ENCODE measurements around the gene HAS3. TPM values are rescaled to one million over a fixed set of nuclear protein-coding genes. Genes with fewer than 3 reads are reported as not detected.
"Not testable (repeated sequence)": the region's sequence is repeated elsewhere in the genome, so short reads cannot be mapped to it uniquely, and the experiment has no call there.

Gene HAS3
- 10 to 100 TPM in 1 of 2 donors, 1 to 10 TPM in 1; 9.3 to 12.0 TPM for polyA plus RNA-seq

- Histone ChIP-seq H3K27me3 (ENCODE audit: control insufficient read depth in 1 of 2, insufficient read depth in 2 of 2, low read length in 2 of 2) (no peaks in the 10 kb centered on the region), H3K4me1 (ENCODE audit: control insufficient read depth in 2 of 2, insufficient read depth in 2 of 2, low read length in 1 of 2) (peaks cover 10 to 20% of the 10 kb centered on the region in 2 donors), H3K27ac (ENCODE audit: low read depth in 2 of 2, low read length in 1 of 2) (peak within 1 kb of the TSS; percentile 69 to 76), H3K9me3 (ENCODE audit: control insufficient read depth in 2 of 2, insufficient read depth in 1 of 2, low read depth in 1 of 2, low read length in 1 of 2) (peaks cover 0 to 3% of the 10 kb centered on the region in 2 donors), H3K4me3 (ENCODE audit: low read depth in 1 of 2, low read length in 2 of 2) (peak within 1 kb of the TSS; percentile 65 to 69), H3K36me3 (ENCODE audit: control insufficient read depth in 2 of 2, insufficient read depth in 2 of 2, low read length in 1 of 2) (peaks cover 2 to 11% of the 10 kb centered on the region in 2 donors)
- WGBS, 2 donors: 0 to 1% methylated on average over 56 to 80 of the region's 80 CpGs
Measured at GRCh38 chr16:69105501-69106361, at the start of gene HAS3. TSS of gene HAS3 (plus strand) at chr16:69105653. CDS start at chr16:69109396, 3,743 bp downstream.

GRCh38 chr16:69055980-69056379 is 49.5 kb upstream of the HAS3 start:
- no peaks in the 10 kb centered on the region for H3K27me3 ChIP-seq (ENCODE audit: control insufficient read depth in 1 of 2, insufficient read depth in 2 of 2, low read length in 2 of 2)
- no peaks in the 10 kb centered on the region for H3K36me3 ChIP-seq (ENCODE audit: control insufficient read depth in 2 of 2, insufficient read depth in 2 of 2, low read length in 1 of 2)
- no peaks in the 10 kb centered on the region for H3K9me3 ChIP-seq (ENCODE audit: control insufficient read depth in 2 of 2, insufficient read depth in 1 of 2, low read depth in 1 of 2, low read length in 1 of 2)
- no peak overlapping the region for H3K4me3 ChIP-seq (ENCODE audit: low read depth in 1 of 2, low read length in 2 of 2)
- H3K27ac ChIP-seq (ENCODE audit: low read depth in 2 of 2, low read length in 1 of 2): no peak overlapping the region
- 92 to 95% methylated on average over 1 of the region's 1 CpG for WGBS, 2 donors
- H3K4me1 ChIP-seq (ENCODE audit: control insufficient read depth in 2 of 2, insufficient read depth in 2 of 2, low read length in 1 of 2): peaks cover 0 to 4% of the 10 kb centered on the region in 2 donors

GRCh38 chr16:69056421-69056820 is 49.0 kb upstream of the HAS3 start:
- Histone ChIP-seq H3K9me3 (ENCODE audit: control insufficient read depth in 2 of 2, insufficient read depth in 1 of 2, low read depth in 1 of 2, low read length in 1 of 2) (no peaks in the 10 kb centered on the region), H3K27ac (ENCODE audit: low read depth in 2 of 2, low read length in 1 of 2) (peak overlapping the region in 1 of 2 donors; percentile 49), H3K4me3 (ENCODE audit: low read depth in 1 of 2, low read length in 2 of 2) (no peak overlapping the region), H3K4me1 (ENCODE audit: control insufficient read depth in 2 of 2, insufficient read depth in 2 of 2, low read length in 1 of 2) (peaks cover 0 to 4% of the 10 kb centered on the region in 2 donors), H3K36me3 (ENCODE audit: control insufficient read depth in 2 of 2, insufficient read depth in 2 of 2, low read length in 1 of 2) (no peaks in the 10 kb centered on the region), H3K27me3 (ENCODE audit: control insufficient read depth in 1 of 2, insufficient read depth in 2 of 2, low read length in 2 of 2) (no peaks in the 10 kb centered on the region)
- WGBS, 2 donors: 72 to 81% methylated on average over 3 of the region's 3 CpGs

GRCh38 chr16:69057400-69058378 is 47.8 kb upstream of the HAS3 start:
- Histone ChIP-seq H3K4me3 (ENCODE audit: low read depth in 1 of 2, low read length in 2 of 2) (no peak overlapping the region), H3K4me1 (ENCODE audit: control insufficient read depth in 2 of 2, insufficient read depth in 2 of 2, low read length in 1 of 2) (peaks cover 0 to 4% of the 10 kb centered on the region in 2 donors), H3K36me3 (ENCODE audit: control insufficient read depth in 2 of 2, insufficient read depth in 2 of 2, low read length in 1 of 2) (no peaks in the 10 kb centered on the region), H3K27me3 (ENCODE audit: control insufficient read depth in 1 of 2, insufficient read depth in 2 of 2, low read length in 2 of 2) (no peaks in the 10 kb centered on the region), H3K9me3 (ENCODE audit: control insufficient read depth in 2 of 2, insufficient read depth in 1 of 2, low read depth in 1 of 2, low read length in 1 of 2) (no peaks in the 10 kb centered on the region), H3K27ac (ENCODE audit: low read depth in 2 of 2, low read length in 1 of 2) (peak overlapping the region; percentile 88 to 94)
- 43 to 55% methylated on average over 11 of the region's 11 CpGs for WGBS, 2 donors

- H3K36me3 ChIP-seq (ENCODE audit: control insufficient read depth in 2 of 2, insufficient read depth in 2 of 2, low read length in 1 of 2); H3K4me3 ChIP-seq (ENCODE audit: low read depth in 1 of 2, low read length in 2 of 2); H3K27me3 ChIP-seq (ENCODE audit: control insufficient read depth in 1 of 2, insufficient read depth in 2 of 2, low read length in 2 of 2); H3K27ac ChIP-seq (ENCODE audit: low read depth in 2 of 2, low read length in 1 of 2); H3K9me3 ChIP-seq (ENCODE audit: control insufficient read depth in 2 of 2, insufficient read depth in 1 of 2, low read depth in 1 of 2, low read length in 1 of 2); H3K4me1 ChIP-seq (ENCODE audit: control insufficient read depth in 2 of 2, insufficient read depth in 2 of 2, low read length in 1 of 2): not testable (repeated sequence)
- 97 to 99% methylated on average over 8 of the region's 8 CpGs for WGBS, 2 donors
Measured at GRCh38 chr16:69063491-69063890, 42.0 kb upstream of the HAS3 start.

- Histone ChIP-seq H3K27ac (ENCODE audit: low read depth in 2 of 2, low read length in 1 of 2) (no peak overlapping the region), H3K4me3 (ENCODE audit: low read depth in 1 of 2, low read length in 2 of 2) (no peak overlapping the region), H3K36me3 (ENCODE audit: control insufficient read depth in 2 of 2, insufficient read depth in 2 of 2, low read length in 1 of 2) (no peaks in the 10 kb centered on the region), H3K27me3 (ENCODE audit: control insufficient read depth in 1 of 2, insufficient read depth in 2 of 2, low read length in 2 of 2) (no peaks in the 10 kb centered on the region), H3K4me1 (ENCODE audit: control insufficient read depth in 2 of 2, insufficient read depth in 2 of 2, low read length in 1 of 2) (peaks cover 0 to 3% of the 10 kb centered on the region in 2 donors), H3K9me3 (ENCODE audit: control insufficient read depth in 2 of 2, insufficient read depth in 1 of 2, low read depth in 1 of 2, low read length in 1 of 2) (no peaks in the 10 kb centered on the region)
- WGBS, 2 donors: 92 to 96% methylated on average over 2 of the region's 2 CpGs
Measured at GRCh38 chr16:69064124-69064763, 41.2 kb upstream of the HAS3 start.

GRCh38 chr16:69064764-69065313 is 40.6 kb upstream of the HAS3 start:
- no peaks in the 10 kb centered on the region for H3K27me3 ChIP-seq (ENCODE audit: control insufficient read depth in 1 of 2, insufficient read depth in 2 of 2, low read length in 2 of 2)
- H3K36me3 ChIP-seq (ENCODE audit: control insufficient read depth in 2 of 2, insufficient read depth in 2 of 2, low read length in 1 of 2): no peaks in the 10 kb centered on the region
- H3K4me1 ChIP-seq (ENCODE audit: control insufficient read depth in 2 of 2, insufficient read depth in 2 of 2, low read length in 1 of 2): peaks cover 0 to 3% of the 10 kb centered on the region in 2 donors
- H3K4me3 ChIP-seq (ENCODE audit: low read depth in 1 of 2, low read length in 2 of 2): no peak overlapping the region
- WGBS, 2 donors: 74% methylated on average over 6 of the region's 6 CpGs
- H3K9me3 ChIP-seq (ENCODE audit: control insufficient read depth in 2 of 2, insufficient read depth in 1 of 2, low read depth in 1 of 2, low read length in 1 of 2): no peaks in the 10 kb centered on the region
- no peak overlapping the region for H3K27ac ChIP-seq (ENCODE audit: low read depth in 2 of 2, low read length in 1 of 2)

- Histone ChIP-seq H3K4me3 (ENCODE audit: low read depth in 1 of 2, low read length in 2 of 2) (no peak overlapping the region), H3K36me3 (ENCODE audit: control insufficient read depth in 2 of 2, insufficient read depth in 2 of 2, low read length in 1 of 2) (no peaks in the 10 kb centered on the region), H3K27me3 (ENCODE audit: control insufficient read depth in 1 of 2, insufficient read depth in 2 of 2, low read length in 2 of 2) (no peaks in the 10 kb centered on the region), H3K27ac (ENCODE audit: low read depth in 2 of 2, low read length in 1 of 2) (peak overlapping the region; percentile 14 to 17), H3K4me1 (ENCODE audit: control insufficient read depth in 2 of 2, insufficient read depth in 2 of 2, low read length in 1 of 2) (peaks cover 0 to 2% of the 10 kb centered on the region in 2 donors), H3K9me3 (ENCODE audit: control insufficient read depth in 2 of 2, insufficient read depth in 1 of 2, low read depth in 1 of 2, low read length in 1 of 2) (no peaks in the 10 kb centered on the region)
- 95% methylated on average over 5 of the region's 5 CpGs for WGBS, 2 donors
Measured at GRCh38 chr16:69069504-69069903, 35.9 kb upstream of the HAS3 start.

- Histone ChIP-seq H3K9me3 (ENCODE audit: control insufficient read depth in 2 of 2, insufficient read depth in 1 of 2, low read depth in 1 of 2, low read length in 1 of 2) (no peaks in the 10 kb centered on the region), H3K36me3 (ENCODE audit: control insufficient read depth in 2 of 2, insufficient read depth in 2 of 2, low read length in 1 of 2) (no peaks in the 10 kb centered on the region), H3K27me3 (ENCODE audit: control insufficient read depth in 1 of 2, insufficient read depth in 2 of 2, low read length in 2 of 2) (no peaks in the 10 kb centered on the region), H3K4me3 (ENCODE audit: low read depth in 1 of 2, low read length in 2 of 2) (no peak overlapping the region), H3K27ac (ENCODE audit: low read depth in 2 of 2, low read length in 1 of 2) (peak overlapping the region in 1 of 2 donors; percentile 50), H3K4me1 (ENCODE audit: control insufficient read depth in 2 of 2, insufficient read depth in 2 of 2, low read length in 1 of 2) (peaks cover 0 to 2% of the 10 kb centered on the region in 2 donors)
- 63 to 67% methylated on average over 3 of the region's 3 CpGs for WGBS, 2 donors
Measured at GRCh38 chr16:69071036-69071435, 34.4 kb upstream of the HAS3 start.

Measured in esophagus (tissue), 2 donors.